Ovary (tissue), 9 donors: Measurements from ENCODE around the gene GALNT6. TPM values are rescaled to one million over a fixed set of nuclear protein-coding genes. Genes with fewer than 3 reads are reported as not detected.

Experiments used
- DNase-seq, 5 donors: peaks; one replicate each; pipeline ENCODE4 v3.0.0-alpha.2; 2019 to 2020
- H3K27ac ChIP-seq, 2 donors: fragments of 200-600 bp; one replicate each; pipeline versions ENCODE4 v1.5.1 to v1.8.0; 2019 to 2022
- H3K27me3 ChIP-seq: fragments of 200-600 bp; one replicate; pipeline ENCODE4 v1.8.0; 2022
- H3K36me3 ChIP-seq: fragments of 200-600 bp; sonication (generic); one replicate; pipeline ENCODE4 v1.5.1; 2019
- H3K4me1 ChIP-seq: one replicate; pipeline ENCODE4 v1.8.1; 2013; ENCODE audit warnings: mild to moderate bottlenecking, moderate library complexity; ENCODE audit not compliant: insufficient read depth
- H3K4me3 ChIP-seq: fragments of 200-600 bp; sonication (generic); one replicate; pipeline ENCODE4 v1.5.1; 2017
- H3K9me3 ChIP-seq, 2 donors: fragments of 200-600 bp in 1 of 2; sonication (generic) in 1 of 2; one replicate each; pipeline versions ENCODE4 v1.5.1 to v1.8.1; 2013 to 2019; ENCODE audit warnings: mild to moderate bottlenecking in 1 of 2, moderate library complexity in 1 of 2
- EP300 ChIP-seq: sonication (generic); formaldehyde crosslinking; IDR thresholded peaks from one replicate; pipeline ENCODE4 v1.6.1; 2017; ENCODE audit warnings: antibody characterized with exemption
- POLR2A ChIP-seq: fragments of 450-650 bp; IDR thresholded peaks from one replicate; pipeline ENCODE4 v1.6.1; 2017; ENCODE audit warnings: antibody characterized with exemption, mild to moderate bottlenecking, moderate library complexity
- WGBS, 3 donors: extraction: QIAGEN DNeasy Blood & Tissue Kit in 1 of 3; methylation state at CpG; one replicate each; pipeline versions ENCODE4 v1.1.5 to v1.1.7; 2013 to 2017; 5-methylcytosine and 5-hydroxymethylcytosine counted together
- intact Hi-C, 4 donors: fragments of 100-400 bp; cut with DNase I; formaldehyde crosslinking; loops; one replicate each; pipeline versions ENCODE4 v1.11.0 to v1.15.1; 2022 to 2023
- polyA plus RNA-seq, 2 donors: library from polyadenylated mRNA; stranded (reverse); fragments of 200-250 nt in 1 of 2; fragments of 350-450 nt in 1 of 2; fragmentation: Illumina TruSeq in 1 of 2; extraction: RNeasy Lipid Tissue Mini Kit (QIAGEN cat#74804) in 1 of 2; gene quantifications; one replicate each; pipeline ENCODE4 v1.2.3, GENCODE V29; 2013 to 2014
- total RNA-seq, 7 donors: library from RNA; depleted of rRNA in 2 of 7; stranded (reverse); fragments of >200 nt in 2 of 7; fragmentation: NEBNext Ultra II Directional in 3 of 7; extraction: Animal tissue kit (Norgen Biotek cat#: 25700) in 3 of 7; gene quantifications; one replicate each; pipeline versions ENCODE4 v1.1.0 to v1.2.4, GENCODE V29; 2016 to 2023
- TF ChIP-seq, protein P1 (sequence below), 3 donors: fragments of 450-650 bp in 2 of 3; fragments of 200-600 bp in 1 of 3; IDR thresholded peaks; one replicate each; pipeline versions ENCODE4 v1.5.1 to v1.8.0; 2016 to 2022; ENCODE audit warnings: antibody characterized with exemption in 3 of 3, mild to moderate bottlenecking in 1 of 3
- donor health status: DM: no; HTN: no; CAD: no; lungs with moderate emphysema.
- donor health status: DM: no; HTN: no; CAD: no.
- donor health status: Bipolar disorder and iron deficiency.
- donor health status: DM: yes; HTN: yes; CAD: no.
- donor health status: DM: no; HTN: no; CAD: no.
- donor health status: DM: yes; HTN: yes; CAD: no.

GALNT6 gene
- total and polyA plus RNA-seq, 9 donors = 0.51 to 14.5 (median 2.7) TPM

DNA sequence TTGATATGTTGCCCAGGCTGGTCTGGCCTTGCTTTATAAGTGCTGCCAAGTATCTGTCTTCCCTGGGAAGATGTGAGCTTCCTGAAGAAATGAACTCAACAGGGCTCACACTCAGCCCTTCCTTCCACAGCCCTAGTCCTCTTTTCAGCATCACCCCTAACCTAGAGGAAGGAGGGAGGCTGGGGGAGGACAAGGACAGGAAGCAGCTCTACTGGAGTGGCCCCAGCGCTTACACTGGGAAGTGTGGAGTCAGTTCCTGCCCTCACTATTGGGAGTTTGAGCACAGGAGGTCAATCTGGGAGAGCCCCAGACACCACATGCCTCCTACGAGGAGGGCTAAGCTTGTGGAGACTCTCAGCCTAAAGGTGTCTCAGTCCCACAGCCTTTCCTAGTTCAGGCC, 16.8 kb downstream of the GALNT6 start:
- WGBS, 3 donors = 70 to 80% (median 76%) methylated on average over 2 of the region's 2 CpGs
- no peaks in the 10 kb centered on the region for H3K36me3 ChIP-seq
- intact Hi-C loops = no loop called here

DNA sequence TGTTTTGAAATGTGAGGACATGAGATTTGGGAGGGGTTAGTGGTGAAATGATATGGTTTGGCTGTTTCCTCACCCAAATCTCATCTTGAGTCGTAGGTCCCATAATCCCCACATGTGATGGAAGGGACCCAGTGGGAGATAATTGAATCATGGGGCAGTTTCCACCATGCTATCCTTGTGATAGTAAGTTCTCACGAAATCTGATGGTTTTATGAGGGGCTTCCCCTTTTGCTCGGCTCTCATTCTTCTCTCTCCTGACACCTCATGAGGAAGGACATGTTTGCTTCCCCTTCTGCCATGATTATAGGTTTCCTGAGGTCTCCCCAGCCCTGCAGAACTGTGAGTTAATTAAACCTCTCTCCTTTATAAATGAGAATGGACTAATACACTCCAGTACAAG, 18.0 kb downstream of the GALNT6 start:
- TF ChIP-seq, protein P1, sequence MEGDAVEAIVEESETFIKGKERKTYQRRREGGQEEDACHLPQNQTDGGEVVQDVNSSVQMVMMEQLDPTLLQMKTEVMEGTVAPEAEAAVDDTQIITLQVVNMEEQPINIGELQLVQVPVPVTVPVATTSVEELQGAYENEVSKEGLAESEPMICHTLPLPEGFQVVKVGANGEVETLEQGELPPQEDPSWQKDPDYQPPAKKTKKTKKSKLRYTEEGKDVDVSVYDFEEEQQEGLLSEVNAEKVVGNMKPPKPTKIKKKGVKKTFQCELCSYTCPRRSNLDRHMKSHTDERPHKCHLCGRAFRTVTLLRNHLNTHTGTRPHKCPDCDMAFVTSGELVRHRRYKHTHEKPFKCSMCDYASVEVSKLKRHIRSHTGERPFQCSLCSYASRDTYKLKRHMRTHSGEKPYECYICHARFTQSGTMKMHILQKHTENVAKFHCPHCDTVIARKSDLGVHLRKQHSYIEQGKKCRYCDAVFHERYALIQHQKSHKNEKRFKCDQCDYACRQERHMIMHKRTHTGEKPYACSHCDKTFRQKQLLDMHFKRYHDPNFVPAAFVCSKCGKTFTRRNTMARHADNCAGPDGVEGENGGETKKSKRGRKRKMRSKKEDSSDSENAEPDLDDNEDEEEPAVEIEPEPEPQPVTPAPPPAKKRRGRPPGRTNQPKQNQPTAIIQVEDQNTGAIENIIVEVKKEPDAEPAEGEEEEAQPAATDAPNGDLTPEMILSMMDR (IDR thresholded peaks at IDR 0.05) = no peak
- no peak for TF ChIP-seq EP300
- no peak for TF ChIP-seq POLR2A
- Histone ChIP-seq H3K27ac (no peak overlapping the region), H3K4me3 (no peak overlapping the region), H3K27me3 (no peaks in the 10 kb centered on the region), H3K9me3 (no peaks in the 10 kb centered on the region), H3K36me3 (no peaks in the 10 kb centered on the region), H3K4me1 (peaks cover 3% of the 10 kb centered on the region)
- 94 to 95% (median 95%) methylated on average over 3 of the region's 3 CpGs for WGBS, 3 donors
- DNase-seq = no peak
- intact Hi-C loops = no loop called here

More for the DNA sequence above, 16.8 kb downstream of the GALNT6 start:
- H3K4me3 ChIP-seq = no peak overlapping the region
- no peaks in the 10 kb centered on the region for H3K27me3 ChIP-seq
- peaks cover 3% of the 10 kb centered on the region for H3K4me1 ChIP-seq
- no peak overlapping the region for H3K27ac ChIP-seq
- DNase-seq = no peak
- no peaks in the 10 kb centered on the region for H3K9me3 ChIP-seq
- no peak for TF ChIP-seq POLR2A
- TF ChIP-seq EP300 = no peak
- TF ChIP-seq, protein P1 (IDR thresholded peaks at IDR 0.05) = no peak

DNA sequence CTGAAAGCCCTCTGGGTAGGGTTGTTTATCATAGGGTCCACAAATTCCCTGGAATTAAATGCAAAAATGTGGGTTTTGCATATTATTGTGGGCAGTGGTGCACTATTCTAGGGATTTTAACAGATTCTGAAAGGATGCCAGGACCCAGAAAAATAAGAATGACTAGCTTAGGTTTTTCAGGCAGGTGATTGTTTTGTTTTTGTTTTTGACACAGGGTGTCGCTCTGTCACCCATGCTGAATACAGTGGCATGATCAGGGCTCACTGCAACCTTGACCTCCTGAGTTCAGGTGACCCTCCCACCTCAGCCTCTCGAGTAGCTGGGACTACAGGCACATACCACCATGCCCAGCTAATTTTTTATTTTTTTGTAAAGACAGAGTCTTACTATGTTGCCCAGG, 19.2 kb downstream of the GALNT6 start:
- intact Hi-C loops = no loop called here
- Histone ChIP-seq H3K4me3 (no peak overlapping the region), H3K36me3 (no peaks in the 10 kb centered on the region), H3K27me3 (no peaks in the 10 kb centered on the region), H3K27ac (peak overlapping the region in 1 of 2 donors; percentile 39), H3K9me3 (no peaks in the 10 kb centered on the region), H3K4me1 (peaks cover 3% of the 10 kb centered on the region)
- 79 to 80% (median 79%) methylated on average over 2 of the region's 2 CpGs for WGBS, 3 donors
- DNase-seq = no peak
- TF ChIP-seq, protein P1 (IDR thresholded peaks at IDR 0.05) = no peak
- TF ChIP-seq POLR2A (no peak), EP300 (no peak)

DNA sequence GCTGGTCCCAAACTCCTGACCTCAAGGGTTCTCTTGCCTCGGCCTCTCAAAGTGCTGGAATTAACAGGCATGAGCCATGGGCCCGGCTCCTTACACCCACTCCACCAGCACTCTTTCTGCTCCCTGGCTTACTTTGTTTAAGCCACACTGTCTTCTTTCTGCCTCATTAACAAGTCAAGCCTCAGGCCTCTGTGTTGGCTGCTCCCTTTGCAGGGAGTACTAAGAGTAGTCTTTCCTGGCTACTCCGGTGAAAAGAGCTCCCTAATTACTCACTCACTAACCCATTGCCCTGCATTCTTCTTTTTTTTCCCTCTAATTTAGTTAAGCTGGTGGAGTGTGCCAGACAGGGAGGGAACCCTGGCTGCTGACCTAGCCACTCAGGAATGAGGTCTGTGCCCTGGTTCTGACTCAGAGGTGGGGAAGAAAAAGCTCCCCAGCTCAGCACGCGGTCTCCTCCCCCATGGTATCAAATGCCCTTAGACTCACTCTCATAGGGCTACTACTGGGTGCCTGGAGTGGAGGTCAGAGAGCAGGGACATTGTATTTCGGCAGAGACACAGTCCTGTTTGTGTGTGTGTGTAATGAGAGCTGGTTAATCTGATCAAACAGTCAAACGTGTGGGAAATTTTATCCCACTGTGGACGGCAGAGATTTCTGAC, 19.8 kb downstream of the GALNT6 start:
- TF ChIP-seq, protein P1 (IDR thresholded peaks at IDR 0.05) = no peak
- TF ChIP-seq POLR2A (no peak), EP300 (no peak)
- peak; percentile 55 to 85 (median 73) for DNase-seq
- H3K27me3 ChIP-seq = no peaks in the 10 kb centered on the region
- intact Hi-C loops = no loop called here
- no peak overlapping the region for H3K4me3 ChIP-seq
- 8 to 13% (median 13%) methylated on average over 8 of the region's 8 CpGs for WGBS, 3 donors
- H3K4me1 ChIP-seq = peaks cover 3% of the 10 kb centered on the region
- peak overlapping the region in 1 of 2 donors; percentile 39 for H3K27ac ChIP-seq
- no peaks in the 10 kb centered on the region for H3K9me3 ChIP-seq
- no peaks in the 10 kb centered on the region for H3K36me3 ChIP-seq
